Calu3 (cell line): ENCODE measurements around the gene CPEB4. TPM values are rescaled to one million over a fixed set of nuclear protein-coding genes. Genes with fewer than 3 reads are reported as not detected.

ENCODE experiments used
- BruUV-seq: library from RNA; stranded (reverse); fragments of 400-500 nt; replicated peaks from 2 replicates; lab custom pipeline; 2021; lab: Mats Ljungman, UMichigan
- CTCF ChIA-PET: fragments of 300-600 bp; sonication (Branson Sonifier 250); formaldehyde crosslinking; loops from one replicate; lab custom pipeline; 2022; ENCODE audit warnings: antibody characterized with exemption; lab: Charles Lee
- DNase-seq: peaks from one replicate; pipeline ENCODE4 v3.0.0; 2022
- H3K27ac Mint-ChIP-seq: one replicate; pipeline ENCODE4 v1.8.0; 2022; ENCODE audit warnings: mixed read lengths; ENCODE audit not compliant: unreplicated experiment
- H3K27me3 Mint-ChIP-seq: one replicate; pipeline ENCODE4 v1.8.0; 2022; ENCODE audit warnings: mixed read lengths; ENCODE audit not compliant: unreplicated experiment
- H3K36me3 Mint-ChIP-seq: one replicate; pipeline ENCODE4 v1.8.0; 2022; ENCODE audit warnings: mild to moderate bottlenecking, moderate library complexity, mixed read lengths; ENCODE audit not compliant: insufficient read depth, unreplicated experiment
- H3K4me1 Mint-ChIP-seq: one replicate; pipeline ENCODE4 v1.8.0; 2022; ENCODE audit warnings: mild to moderate bottlenecking, low read depth, mixed read lengths; ENCODE audit not compliant: unreplicated experiment
- H3K4me3 Mint-ChIP-seq: one replicate; pipeline ENCODE4 v1.8.0; 2022; ENCODE audit warnings: mild to moderate bottlenecking, low read depth, moderate library complexity, mixed read lengths; ENCODE audit not compliant: unreplicated experiment
- H3K9me3 Mint-ChIP-seq: one replicate; pipeline ENCODE4 v1.8.0; 2022; ENCODE audit warnings: low read depth, mixed read lengths; ENCODE audit not compliant: unreplicated experiment
- CTCF ChIP-seq: fragments of 200-600 bp; IDR thresholded peaks from one replicate; pipeline ENCODE4 v1.8.0; 2022; ENCODE audit warnings: antibody characterized with exemption; ENCODE audit not compliant: unreplicated experiment
- intact Hi-C: fragments of 100-400 bp; cut with micrococcal nuclease; formaldehyde crosslinking; loops from one replicate; pipeline ENCODE4 v1.10.0; 2022; ENCODE audit not compliant: unreplicated experiment
- total RNA-seq: library from RNA; stranded (reverse); gene quantifications from 2 replicates; pipeline ENCODE4 v1.2.3, GENCODE V29; 2022

The CPEB4 gene
- total RNA-seq, 1 experiment from 2014 or later = 30.8 TPM

- Mint-ChIP-seq H3K4me3 (peak overlapping the region; percentile 73), H3K9me3 (no peaks in the 10 kb centered on the region), H3K36me3 (peaks cover 9% of the 10 kb centered on the region), H3K4me1 (peaks cover 22% of the 10 kb centered on the region), H3K27ac (peak overlapping the region; percentile 60), H3K27me3 (peaks cover 16% of the 10 kb centered on the region)
- CTCF ChIA-PET = interaction anchor here (0.7 to 3.0 kb wide), 10 partner anchors 9 to 357 kb away, joined by 3 to 17 read pairs (median 5); partner anchors contain the start of genes BOD1 and CPEB4
- intact Hi-C loops = loop anchor here (2.0 to 5.0 kb wide), 3 partner anchors 54 to 208 kb away; no protein-coding TSS in a partner anchor
- TF ChIP-seq CTCF = no peak
- no peak for DNase-seq
- no TSS peak for BruUV-seq
These were observed 84.4 kb downstream of the CPEB4 start for GRCh38 chr5:173972607-173972924.

GRCh38 chr5:173972925-173973615, 84.9 kb downstream of the CPEB4 start:
- Mint-ChIP-seq H3K4me3 (peak overlapping the region; percentile 73), H3K4me1 (peaks cover 22% of the 10 kb centered on the region), H3K27ac (peak overlapping the region; percentile 60), H3K9me3 (no peaks in the 10 kb centered on the region), H3K27me3 (peaks cover 21% of the 10 kb centered on the region), H3K36me3 (peaks cover 9% of the 10 kb centered on the region)
- TF ChIP-seq CTCF = peak; percentile 82
- peak; percentile 85 for DNase-seq
- BruUV-seq = no TSS peak
- intact Hi-C loops = loop anchor here (1.0 to 5.0 kb wide), 5 partner anchors 54 to 354 kb away; no protein-coding TSS in a partner anchor
- CTCF ChIA-PET = interaction anchor here (0.7 to 3.0 kb wide), 14 partner anchors 10 to 357 kb away, joined by 3 to 17 read pairs (median 4); partner anchors contain the start of genes BOD1 and CPEB4

GRCh38 chr5:173973616-173973969, 85.4 kb downstream of the CPEB4 start:
- BruUV-seq = no TSS peak
- no peaks in the 10 kb centered on the region for H3K9me3 Mint-ChIP-seq
- H3K4me3 Mint-ChIP-seq = peak overlapping the region; percentile 73
- DNase-seq = peak; percentile 44
- peak overlapping the region; percentile 60 for H3K27ac Mint-ChIP-seq
- H3K4me1 Mint-ChIP-seq = peaks cover 22% of the 10 kb centered on the region
- H3K36me3 Mint-ChIP-seq = peaks cover 9% of the 10 kb centered on the region
- H3K27me3 Mint-ChIP-seq = peaks cover 26% of the 10 kb centered on the region
- TF ChIP-seq CTCF = no peak
- intact Hi-C loops = loop anchor here (1.0 to 5.0 kb wide), 5 partner anchors 55 to 354 kb away; no protein-coding TSS in a partner anchor
- CTCF ChIA-PET = interaction anchor here (0.7 to 3.0 kb wide), 12 partner anchors 10 to 358 kb away, joined by 3 to 17 read pairs (median 5); partner anchors contain the start of genes BOD1 and CPEB4

GRCh38 chr5:173974688-173975239, 86.6 kb downstream of the CPEB4 start:
- H3K27ac Mint-ChIP-seq = no peak overlapping the region
- TF ChIP-seq CTCF = no peak
- no peak for DNase-seq
- CTCF ChIA-PET = interaction anchor here (1.9 to 3.0 kb wide), 2 partner anchors 208 to 359 kb away, joined by 6 to 17 read pairs; partner anchors contain the start of gene BOD1
- H3K4me1 Mint-ChIP-seq = peaks cover 13% of the 10 kb centered on the region
- BruUV-seq = no TSS peak
- H3K27me3 Mint-ChIP-seq = peaks cover 38% of the 10 kb centered on the region
- intact Hi-C loops = loop anchor here (5.0 kb wide), 1 partner anchor 152 kb away; no protein-coding TSS in a partner anchor
- H3K4me3 Mint-ChIP-seq = no peak overlapping the region
- peaks cover 9% of the 10 kb centered on the region for H3K36me3 Mint-ChIP-seq
- no peaks in the 10 kb centered on the region for H3K9me3 Mint-ChIP-seq
